ENCODE results near the gene ATG7. TPM values are rescaled to one million over a fixed set of nuclear protein-coding genes. Genes with fewer than 3 reads are reported as not detected.
"Not testable (repeated sequence)": the region's sequence is repeated elsewhere in the genome, so short reads cannot be mapped to it uniquely, and the experiment has no call there.

ATG7 gene
- total RNA-seq, 1 experiment from 2014 or later = 36.0 TPM

DNA sequence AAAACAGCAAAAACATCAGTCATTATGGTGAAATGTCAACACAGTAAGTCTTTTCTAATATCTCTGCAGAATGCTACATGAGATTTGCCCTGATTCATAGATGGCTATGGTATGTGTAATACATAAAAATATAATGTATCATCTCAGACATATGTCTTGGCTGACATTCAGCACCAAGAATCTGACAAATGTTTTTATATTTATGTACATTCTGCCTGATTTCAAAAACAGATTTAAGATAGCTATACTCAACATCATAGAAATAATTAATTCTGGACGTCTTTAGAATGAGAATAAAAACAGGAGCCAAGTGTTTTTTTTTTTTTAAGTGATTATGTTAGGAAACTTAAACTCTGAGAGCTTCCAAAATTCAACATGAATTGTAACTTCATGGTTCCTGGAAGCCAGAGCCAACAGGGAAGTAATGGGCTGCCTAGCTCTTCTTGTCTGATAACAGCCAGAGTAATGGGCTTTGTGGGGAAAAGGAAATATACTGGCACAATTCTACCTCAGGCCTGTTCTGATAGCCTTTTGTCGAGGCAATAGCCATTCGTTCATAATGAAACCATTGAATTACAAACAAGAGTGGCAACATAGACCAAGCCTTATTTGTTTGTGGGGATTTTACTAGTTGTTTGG lies 187.1 kb downstream of the ATG7 start:
- H3K27me3 ChIP-seq (ENCODE audit: control insufficient read depth, insufficient read depth, low read length) = no peaks in the 10 kb centered on the region
- ATAC-seq = no peak
- intact Hi-C loops (cut with micrococcal nuclease; ENCODE audit: unreplicated experiment) = no loop called here

DNA sequence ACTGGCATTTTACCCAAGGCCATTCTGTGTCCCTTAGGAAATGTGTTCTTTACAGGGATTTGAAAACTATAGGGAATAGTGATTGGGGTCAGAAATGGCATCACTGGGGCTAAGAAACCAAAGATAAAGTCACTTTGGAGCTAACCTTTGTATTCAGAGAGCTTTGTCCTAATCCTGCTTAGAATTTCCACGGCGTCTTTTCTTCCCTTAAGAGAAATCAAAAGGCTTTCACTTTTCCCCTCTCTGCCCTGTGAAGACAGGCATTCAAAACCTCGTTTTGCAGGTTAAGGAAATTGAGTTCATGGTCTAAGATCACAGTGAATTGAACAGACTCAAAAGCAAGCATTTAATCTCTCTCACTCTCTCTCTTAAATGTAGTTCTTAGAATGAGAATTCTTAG lies 189.0 kb downstream of the ATG7 start:
- TF ChIP-seq SIN3A (IDR thresholded peaks at IDR 0.05; ENCODE audit: borderline replicate concordance, insufficient read depth, low read depth, low read length) (no peak), POLR2AphosphoS5 (IDR thresholded peaks at IDR 0.05; ENCODE audit: low read depth, low read length) (no peak), TCF7L2 (IDR thresholded peaks at IDR 0.05; ENCODE audit: low read depth, low read length) (no peak)
- TF ChIP-seq, protein P1, sequence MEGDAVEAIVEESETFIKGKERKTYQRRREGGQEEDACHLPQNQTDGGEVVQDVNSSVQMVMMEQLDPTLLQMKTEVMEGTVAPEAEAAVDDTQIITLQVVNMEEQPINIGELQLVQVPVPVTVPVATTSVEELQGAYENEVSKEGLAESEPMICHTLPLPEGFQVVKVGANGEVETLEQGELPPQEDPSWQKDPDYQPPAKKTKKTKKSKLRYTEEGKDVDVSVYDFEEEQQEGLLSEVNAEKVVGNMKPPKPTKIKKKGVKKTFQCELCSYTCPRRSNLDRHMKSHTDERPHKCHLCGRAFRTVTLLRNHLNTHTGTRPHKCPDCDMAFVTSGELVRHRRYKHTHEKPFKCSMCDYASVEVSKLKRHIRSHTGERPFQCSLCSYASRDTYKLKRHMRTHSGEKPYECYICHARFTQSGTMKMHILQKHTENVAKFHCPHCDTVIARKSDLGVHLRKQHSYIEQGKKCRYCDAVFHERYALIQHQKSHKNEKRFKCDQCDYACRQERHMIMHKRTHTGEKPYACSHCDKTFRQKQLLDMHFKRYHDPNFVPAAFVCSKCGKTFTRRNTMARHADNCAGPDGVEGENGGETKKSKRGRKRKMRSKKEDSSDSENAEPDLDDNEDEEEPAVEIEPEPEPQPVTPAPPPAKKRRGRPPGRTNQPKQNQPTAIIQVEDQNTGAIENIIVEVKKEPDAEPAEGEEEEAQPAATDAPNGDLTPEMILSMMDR (IDR thresholded peaks at IDR 0.05) = no peak
- TF ChIP-seq, protein P2, sequence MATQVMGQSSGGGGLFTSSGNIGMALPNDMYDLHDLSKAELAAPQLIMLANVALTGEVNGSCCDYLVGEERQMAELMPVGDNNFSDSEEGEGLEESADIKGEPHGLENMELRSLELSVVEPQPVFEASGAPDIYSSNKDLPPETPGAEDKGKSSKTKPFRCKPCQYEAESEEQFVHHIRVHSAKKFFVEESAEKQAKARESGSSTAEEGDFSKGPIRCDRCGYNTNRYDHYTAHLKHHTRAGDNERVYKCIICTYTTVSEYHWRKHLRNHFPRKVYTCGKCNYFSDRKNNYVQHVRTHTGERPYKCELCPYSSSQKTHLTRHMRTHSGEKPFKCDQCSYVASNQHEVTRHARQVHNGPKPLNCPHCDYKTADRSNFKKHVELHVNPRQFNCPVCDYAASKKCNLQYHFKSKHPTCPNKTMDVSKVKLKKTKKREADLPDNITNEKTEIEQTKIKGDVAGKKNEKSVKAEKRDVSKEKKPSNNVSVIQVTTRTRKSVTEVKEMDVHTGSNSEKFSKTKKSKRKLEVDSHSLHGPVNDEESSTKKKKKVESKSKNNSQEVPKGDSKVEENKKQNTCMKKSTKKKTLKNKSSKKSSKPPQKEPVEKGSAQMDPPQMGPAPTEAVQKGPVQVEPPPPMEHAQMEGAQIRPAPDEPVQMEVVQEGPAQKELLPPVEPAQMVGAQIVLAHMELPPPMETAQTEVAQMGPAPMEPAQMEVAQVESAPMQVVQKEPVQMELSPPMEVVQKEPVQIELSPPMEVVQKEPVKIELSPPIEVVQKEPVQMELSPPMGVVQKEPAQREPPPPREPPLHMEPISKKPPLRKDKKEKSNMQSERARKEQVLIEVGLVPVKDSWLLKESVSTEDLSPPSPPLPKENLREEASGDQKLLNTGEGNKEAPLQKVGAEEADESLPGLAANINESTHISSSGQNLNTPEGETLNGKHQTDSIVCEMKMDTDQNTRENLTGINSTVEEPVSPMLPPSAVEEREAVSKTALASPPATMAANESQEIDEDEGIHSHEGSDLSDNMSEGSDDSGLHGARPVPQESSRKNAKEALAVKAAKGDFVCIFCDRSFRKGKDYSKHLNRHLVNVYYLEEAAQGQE (IDR thresholded peaks at IDR 0.05; ENCODE audit: insufficient read depth in 1 of 2, low read depth in 2 of 2, low read length in 1 of 2) = no peak
- ATAC-seq (no peak), DNase-seq (ENCODE audit: low read depth, low spot score) (no peak)
- BruUV-seq (replicated peaks) = no TSS peak
- Histone ChIP-seq H3K27me3 (ENCODE audit: control insufficient read depth, insufficient read depth, low read length) (no peaks in the 10 kb centered on the region), H3K27ac (ENCODE audit: low read length) (no peak overlapping the region), H3K9me3 (ENCODE audit: control insufficient read depth, insufficient read depth, low read depth, low read length) (no peaks in the 10 kb centered on the region), H3K36me3 (ENCODE audit: control insufficient read depth, insufficient read depth, low read length) (no peaks in the 10 kb centered on the region), H3K4me3 (ENCODE audit: low read depth in 2 of 2, low read length in 2 of 2) (no peak overlapping the region), H3K4me1 (ENCODE audit: control insufficient read depth, insufficient read depth, low read length) (no peaks in the 10 kb centered on the region)
- in situ Hi-C loops (cut with HindIII; ENCODE audit: low pct_unique_long_range_greater_than_20kb, low sequenced_read_pairs) = no loop called here
- CTCF ChIA-PET = no interaction called here
- POLR2A ChIA-PET = no interaction called here
- intact Hi-C loops (cut with micrococcal nuclease; ENCODE audit: unreplicated experiment) = no loop called here

More for the DNA sequence above, 187.1 kb downstream of the ATG7 start:
- Histone ChIP-seq H3K36me3 (ENCODE audit: control insufficient read depth, insufficient read depth, low read length) (no peaks in the 10 kb centered on the region), H3K27ac (ENCODE audit: low read length) (no peak overlapping the region), H3K4me1 (ENCODE audit: control insufficient read depth, insufficient read depth, low read length) (no peaks in the 10 kb centered on the region), H3K9me3 (ENCODE audit: control insufficient read depth, insufficient read depth, low read depth, low read length) (no peaks in the 10 kb centered on the region), H3K4me3 (ENCODE audit: low read depth in 2 of 2, low read length in 2 of 2) (no peak overlapping the region)
- DNase-seq (ENCODE audit: low read depth, low spot score) = no peak
- BruUV-seq (replicated peaks) = no TSS peak
- TF ChIP-seq TCF7L2 (IDR thresholded peaks at IDR 0.05; ENCODE audit: low read depth, low read length) = no peak
- TF ChIP-seq, protein P2 (IDR thresholded peaks at IDR 0.05; ENCODE audit: insufficient read depth in 1 of 2, low read depth in 2 of 2, low read length in 1 of 2) = no peak
- TF ChIP-seq SIN3A (IDR thresholded peaks at IDR 0.05; ENCODE audit: borderline replicate concordance, insufficient read depth, low read depth, low read length) = no peak
- no peak for TF ChIP-seq POLR2AphosphoS5 (IDR thresholded peaks at IDR 0.05; ENCODE audit: low read depth, low read length)
- TF ChIP-seq, protein P1 (IDR thresholded peaks at IDR 0.05) = no peak
- in situ Hi-C loops (cut with HindIII; ENCODE audit: low pct_unique_long_range_greater_than_20kb, low sequenced_read_pairs) = no loop called here
- ChIA-PET CTCF (interaction anchor here (0.6 kb wide), 1 partner anchor 822 kb away, joined by 3 read pairs; no protein-coding TSS in a partner anchor), POLR2A (no interaction called here)

DNA sequence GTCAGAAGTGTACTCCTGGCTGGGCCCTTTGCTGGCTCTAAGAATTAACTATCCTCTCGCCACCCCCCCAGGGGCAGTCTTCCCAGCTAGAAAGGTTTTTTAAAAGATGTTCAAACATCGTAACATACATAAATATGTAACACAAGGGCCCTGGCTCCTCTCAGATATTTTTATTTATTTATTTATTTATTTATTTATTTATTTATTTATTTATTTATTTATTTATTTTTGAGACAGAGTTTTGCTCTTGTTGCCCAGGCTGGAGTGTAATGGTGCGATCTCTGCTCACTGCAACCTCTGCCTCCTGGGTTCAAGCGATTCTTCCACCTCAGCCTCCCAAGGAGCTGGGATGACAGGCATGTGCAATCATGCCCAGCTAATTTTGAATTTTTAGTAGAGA lies 190.5 kb downstream of the ATG7 start:
- H3K36me3 ChIP-seq (ENCODE audit: control insufficient read depth, insufficient read depth, low read length); H3K4me1 ChIP-seq (ENCODE audit: control insufficient read depth, insufficient read depth, low read length); H3K27me3 ChIP-seq (ENCODE audit: control insufficient read depth, insufficient read depth, low read length); in situ Hi-C loops (cut with HindIII; ENCODE audit: low pct_unique_long_range_greater_than_20kb, low sequenced_read_pairs); BruUV-seq (replicated peaks); H3K4me3 ChIP-seq (ENCODE audit: low read depth in 2 of 2, low read length in 2 of 2); H3K27ac ChIP-seq (ENCODE audit: low read length); CTCF ChIA-PET; intact Hi-C loops (cut with micrococcal nuclease; ENCODE audit: unreplicated experiment); H3K9me3 ChIP-seq (ENCODE audit: control insufficient read depth, insufficient read depth, low read depth, low read length); ATAC-seq; DNase-seq (ENCODE audit: low read depth, low spot score): not testable (repeated sequence)
- POLR2A ChIA-PET = interaction anchor here (0.6 kb wide), 1 partner anchor 45 kb away, joined by 3 read pairs; no protein-coding TSS in a partner anchor
